HG03457 (cell line): ENCODE results near the gene MARCHF11.

Source experiments
- ATAC-seq: cut with Tn5 transposase; IDR thresholded peaks from one replicate; pipeline ENCODE4 v1.9.1; 2021; ENCODE audit warnings: moderate number of reproducible peaks; ENCODE audit not compliant: unreplicated experiment

Gene MARCHF11

GRCh38 chr5:16134204-16134603, 45.4 kb downstream of the MARCHF11 start:
- ATAC-seq = no peak

- ATAC-seq = no peak
Measured at GRCh38 chr5:16131878-16132277, 47.7 kb downstream of the MARCHF11 start.

- ATAC-seq = no peak
Measured at GRCh38 chr5:16128944-16129343, 50.6 kb downstream of the MARCHF11 start.

GRCh38 chr5:16127865-16128544, 51.6 kb downstream of the MARCHF11 start:
- no peak for ATAC-seq

- no peak for ATAC-seq
Measured at GRCh38 chr5:16120579-16120978, 59.0 kb downstream of the MARCHF11 start.

- no peak for ATAC-seq
Measured at GRCh38 chr5:16119790-16120189, 59.8 kb downstream of the MARCHF11 start.

- no peak for ATAC-seq
Measured at GRCh38 chr5:16115140-16115539, 64.5 kb downstream of the MARCHF11 start.

GRCh38 chr5:16108418-16108817, 71.2 kb downstream of the MARCHF11 start:
- ATAC-seq = no peak

GRCh38 chr5:16104961-16105360, 74.6 kb downstream of the MARCHF11 start:
- ATAC-seq = no peak

- ATAC-seq = no peak
Measured at GRCh38 chr5:16095612-16096011, 84.0 kb downstream of the MARCHF11 start.

- no peak for ATAC-seq
Measured at GRCh38 chr5:16090270-16090669, 89.3 kb downstream of the MARCHF11 start.

- ATAC-seq = no peak
Measured at GRCh38 chr5:16082982-16083381, 96.6 kb downstream of the MARCHF11 start.

GRCh38 chr5:16082053-16082452, 97.5 kb downstream of the MARCHF11 start:
- no peak for ATAC-seq

GRCh38 chr5:16081376-16081955, 98.1 kb downstream of the MARCHF11 start:
- no peak for ATAC-seq

- ATAC-seq = no peak
Measured at GRCh38 chr5:16076657-16077056, 102.9 kb downstream of the MARCHF11 start.

GRCh38 chr5:16074358-16074757, 105.2 kb downstream of the MARCHF11 start:
- ATAC-seq = no peak

GRCh38 chr5:16072616-16073015, 107.0 kb downstream of the MARCHF11 start:
- ATAC-seq = no peak

GRCh38 chr5:16067415-16067814, 112.2 kb downstream of the MARCHF11 start:
- ATAC-seq = no peak

- no peak for ATAC-seq
Measured at GRCh38 chr5:16066810-16067209, 112.8 kb downstream of the MARCHF11 start.

GRCh38 chr5:16066320-16066719, 113.3 kb downstream of the MARCHF11 start:
- ATAC-seq = no peak

GRCh38 chr5:16065831-16066230, 113.8 kb downstream of the MARCHF11 start:
- no peak for ATAC-seq

GRCh38 chr5:16064135-16064893, 115.3 kb downstream of the MARCHF11 start:
- ATAC-seq = no peak
